HG03558 (cell line): ENCODE measurements around the gene ADGRG6.

Experiments used
- ATAC-seq: cut with Tn5 transposase; IDR thresholded peaks from one replicate; pipeline ENCODE4 v1.9.1; 2021; ENCODE audit warnings: moderate number of reproducible peaks; ENCODE audit not compliant: unreplicated experiment; ENCODE audit errors: extremely low read depth

ADGRG6 gene

GRCh38 chr6:142373268-142374090, 71.7 kb downstream of the ADGRG6 start:
- no peak for ATAC-seq

- ATAC-seq, result no peak
Observed at GRCh38 chr6:142374091-142374770, 72.4 kb downstream of the ADGRG6 start.

GRCh38 chr6:142374965-142375733, 73.3 kb downstream of the ADGRG6 start:
- ATAC-seq, result no peak

- no peak for ATAC-seq
Observed at GRCh38 chr6:142376115-142376514, 74.3 kb downstream of the ADGRG6 start.

- no peak for ATAC-seq
Observed at GRCh38 chr6:142376800-142377496, 75.1 kb downstream of the ADGRG6 start.

- ATAC-seq, result no peak
Observed at GRCh38 chr6:142377497-142377848, 75.7 kb downstream of the ADGRG6 start.

- no peak for ATAC-seq
Observed at GRCh38 chr6:142378138-142378875, 76.5 kb downstream of the ADGRG6 start.

GRCh38 chr6:142380626-142381025, 78.8 kb downstream of the ADGRG6 start:
- ATAC-seq, result no peak

GRCh38 chr6:142381181-142381580, 79.4 kb downstream of the ADGRG6 start:
- ATAC-seq, result no peak

- no peak for ATAC-seq
Observed at GRCh38 chr6:142381845-142382378, 80.1 kb downstream of the ADGRG6 start.

- ATAC-seq, result no peak
Observed at GRCh38 chr6:142384519-142385254, 82.9 kb downstream of the ADGRG6 start.

- no peak for ATAC-seq
Observed at GRCh38 chr6:142385352-142385751, 83.5 kb downstream of the ADGRG6 start.

- ATAC-seq, result no peak
Observed at GRCh38 chr6:142386657-142387056, 84.8 kb downstream of the ADGRG6 start.

- ATAC-seq, result no peak
Observed at GRCh38 chr6:142387997-142388815, 86.4 kb downstream of the ADGRG6 start.

GRCh38 chr6:142395266-142395665, 93.5 kb downstream of the ADGRG6 start:
- no peak for ATAC-seq

GRCh38 chr6:142395768-142396231, 94.0 kb downstream of the ADGRG6 start:
- peak; percentile 96 for ATAC-seq

GRCh38 chr6:142398353-142398752, 96.5 kb downstream of the ADGRG6 start:
- no peak for ATAC-seq

- no peak for ATAC-seq
Observed at GRCh38 chr6:142399739-142400138, 97.9 kb downstream of the ADGRG6 start.
